HG02943 (cell line): ENCODE results near the gene GREB1.

ENCODE experiments used
- ATAC-seq: cut with Tn5 transposase; IDR thresholded peaks from one replicate; pipeline ENCODE4 v1.9.1; 2021; ENCODE audit warnings: mild to moderate bottlenecking, low read depth, moderate library complexity; ENCODE audit not compliant: unreplicated experiment

The GREB1 gene

DNA sequence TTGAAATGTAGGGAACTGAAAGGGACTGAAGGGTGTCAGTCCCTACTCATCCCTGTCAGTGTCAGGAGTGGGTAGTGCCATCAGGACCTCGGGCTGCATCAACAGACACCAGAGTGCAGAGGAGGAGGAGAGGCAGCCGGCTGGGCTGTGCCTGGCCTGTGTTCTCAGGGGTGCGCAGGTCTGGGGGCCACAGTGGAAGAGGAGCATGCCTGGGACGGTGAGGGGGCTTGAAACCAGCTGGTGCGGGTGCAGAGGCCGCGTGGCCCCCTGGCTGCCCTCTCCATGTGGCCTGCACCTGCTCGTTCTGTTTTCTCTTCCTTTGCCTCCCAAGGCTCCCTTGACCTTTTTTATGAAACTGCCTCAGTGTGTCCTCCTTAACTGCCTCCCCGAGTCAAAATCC, 94.8 kb downstream of the GREB1 start:
- no peak for ATAC-seq

DNA sequence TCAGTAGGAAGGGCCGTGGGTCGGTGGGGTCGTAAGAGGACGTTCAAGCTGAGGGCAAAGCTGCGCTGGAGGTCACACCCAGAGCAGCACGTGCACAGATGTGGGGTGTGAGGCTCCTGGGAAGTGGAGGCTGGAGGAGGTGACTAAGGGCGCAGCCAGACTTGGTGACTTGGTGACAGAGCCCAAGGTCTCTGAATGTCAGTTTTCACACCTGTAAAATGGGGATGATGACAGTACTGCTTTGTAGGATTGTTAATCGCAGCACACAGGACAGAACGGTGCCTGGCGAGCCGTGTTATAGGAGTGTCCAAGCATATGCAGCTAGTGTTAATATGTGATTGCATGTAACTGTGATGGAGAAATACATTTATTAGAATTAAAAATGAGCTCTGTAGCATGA, 95.4 kb downstream of the GREB1 start:
- ATAC-seq: no peak

DNA sequence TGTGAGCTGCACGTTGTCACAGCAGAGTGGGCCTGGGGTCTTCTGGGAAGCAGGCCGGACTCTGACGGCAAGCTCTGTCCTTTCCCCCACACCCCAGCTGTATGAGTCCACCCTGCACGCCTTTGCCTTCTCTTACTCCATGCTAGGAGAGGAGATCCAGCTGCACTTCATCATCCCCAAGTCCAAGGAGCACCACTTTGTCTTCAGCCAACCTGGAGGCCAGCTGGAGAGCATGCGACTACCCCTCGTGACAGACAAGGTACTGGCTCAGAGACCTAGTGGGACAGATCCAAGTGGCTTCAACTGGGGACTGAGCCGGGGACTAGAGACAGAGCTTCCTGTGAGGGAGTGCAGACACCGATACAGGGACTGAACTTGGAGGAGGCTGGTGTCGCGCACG, 96.0 kb downstream of the GREB1 start:
- no peak for ATAC-seq

DNA sequence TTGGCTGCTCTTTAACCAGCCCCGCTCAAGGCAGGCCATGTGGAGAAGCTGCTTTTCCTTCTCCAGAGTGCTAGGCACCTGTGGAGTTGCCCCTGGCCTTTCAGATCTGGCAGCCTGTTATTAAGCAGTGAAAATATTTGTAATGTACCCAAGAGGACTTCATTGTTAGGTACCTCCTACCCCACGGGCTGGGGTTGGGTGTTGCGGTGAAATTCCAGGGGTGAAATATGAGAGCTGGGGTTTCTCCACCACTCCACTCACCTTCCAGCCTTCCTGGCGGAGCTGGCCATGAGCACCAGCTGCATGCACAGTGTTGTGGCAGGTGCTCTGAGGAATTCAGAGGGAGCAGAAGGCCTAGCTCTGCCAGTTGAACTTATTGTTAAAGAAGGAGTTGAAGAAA, 97.0 kb downstream of the GREB1 start:
- no peak for ATAC-seq

DNA sequence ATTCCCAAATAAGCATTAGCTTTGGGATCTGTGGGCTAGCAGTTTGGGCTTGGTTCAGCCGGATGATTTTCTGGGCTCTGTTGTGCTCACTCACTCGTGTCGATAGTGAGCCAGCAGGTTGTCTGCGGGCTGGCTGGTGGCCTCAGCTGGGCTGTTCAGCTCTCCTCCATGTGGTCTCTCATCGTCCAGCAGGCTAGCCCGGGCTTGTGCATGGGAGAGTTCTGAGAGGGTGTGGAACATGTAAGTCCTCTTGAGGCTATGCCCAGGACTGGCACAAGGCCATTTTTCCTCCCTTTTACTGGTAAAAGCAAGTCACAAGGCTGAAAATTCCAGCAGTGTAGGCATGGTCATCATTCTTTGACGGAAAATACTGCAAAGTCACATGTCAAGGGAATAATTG, 97.6 kb downstream of the GREB1 start:
- no peak for ATAC-seq

DNA sequence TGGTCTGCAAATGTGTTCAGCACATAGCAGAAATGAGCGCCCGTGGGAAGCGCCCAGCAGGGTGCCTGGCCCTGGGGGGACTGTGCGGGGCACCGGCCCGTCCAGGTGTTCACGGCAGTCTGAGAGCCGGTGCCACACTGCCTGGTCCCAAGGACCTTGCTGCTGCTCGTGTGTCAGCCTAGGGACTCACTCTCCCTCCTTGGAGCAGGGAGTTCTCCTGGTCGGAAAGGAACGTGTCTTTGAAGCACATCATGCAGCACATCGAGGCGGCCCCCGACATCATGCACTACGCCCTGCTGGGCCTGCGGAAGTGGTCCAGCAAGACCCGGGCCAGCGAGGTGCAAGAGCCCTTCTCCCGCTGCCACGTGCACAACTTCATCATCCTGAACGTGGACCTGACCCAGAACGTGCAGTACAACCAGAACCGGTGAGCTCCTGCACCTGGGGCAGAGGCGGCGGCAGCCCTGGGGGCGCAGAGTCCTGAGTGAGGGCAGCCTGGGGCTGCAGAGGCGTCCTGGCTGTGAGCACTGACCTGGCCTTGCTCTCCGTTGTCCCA, 100.2 kb downstream of the GREB1 start:
- no peak for ATAC-seq

DNA sequence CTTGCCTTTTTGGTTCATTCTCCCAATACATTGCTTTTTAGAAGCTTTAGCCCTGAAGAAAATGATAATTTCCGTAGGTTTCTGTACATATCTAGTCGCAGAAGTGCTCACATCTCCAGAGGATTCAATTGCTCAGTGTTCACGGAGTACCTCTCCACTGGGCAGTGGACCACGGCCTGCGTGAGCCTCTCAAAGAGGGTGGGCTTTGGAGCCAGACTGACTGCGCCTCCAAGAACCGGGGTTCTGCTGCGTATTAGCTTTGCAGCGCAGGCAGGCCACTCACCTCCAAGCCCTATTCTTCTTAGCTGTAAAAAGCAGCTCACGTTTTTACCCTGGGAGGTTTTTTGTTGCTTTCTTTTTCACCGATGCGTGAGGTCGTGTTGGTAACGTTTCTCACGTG, 100.7 kb downstream of the GREB1 start:
- no peak for ATAC-seq

DNA sequence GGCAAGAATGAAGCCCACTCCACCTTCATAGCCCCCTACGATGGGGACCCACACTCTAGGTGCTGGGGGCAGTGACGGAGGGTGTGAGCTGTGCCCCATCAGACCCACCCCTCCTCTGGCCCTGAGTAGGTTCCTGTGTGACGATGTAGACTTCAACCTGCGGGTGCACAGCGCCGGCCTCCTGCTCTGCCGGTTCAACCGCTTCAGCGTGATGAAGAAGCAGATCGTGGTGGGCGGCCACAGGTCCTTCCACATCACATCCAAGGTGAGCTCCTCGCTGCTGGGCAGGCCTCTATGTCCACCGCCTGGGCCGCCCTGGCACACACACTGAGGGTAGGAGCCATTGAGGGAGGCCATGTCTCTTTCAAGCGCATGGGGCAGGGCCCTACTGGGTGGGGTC, 101.3 kb downstream of the GREB1 start:
- ATAC-seq: no peak

DNA sequence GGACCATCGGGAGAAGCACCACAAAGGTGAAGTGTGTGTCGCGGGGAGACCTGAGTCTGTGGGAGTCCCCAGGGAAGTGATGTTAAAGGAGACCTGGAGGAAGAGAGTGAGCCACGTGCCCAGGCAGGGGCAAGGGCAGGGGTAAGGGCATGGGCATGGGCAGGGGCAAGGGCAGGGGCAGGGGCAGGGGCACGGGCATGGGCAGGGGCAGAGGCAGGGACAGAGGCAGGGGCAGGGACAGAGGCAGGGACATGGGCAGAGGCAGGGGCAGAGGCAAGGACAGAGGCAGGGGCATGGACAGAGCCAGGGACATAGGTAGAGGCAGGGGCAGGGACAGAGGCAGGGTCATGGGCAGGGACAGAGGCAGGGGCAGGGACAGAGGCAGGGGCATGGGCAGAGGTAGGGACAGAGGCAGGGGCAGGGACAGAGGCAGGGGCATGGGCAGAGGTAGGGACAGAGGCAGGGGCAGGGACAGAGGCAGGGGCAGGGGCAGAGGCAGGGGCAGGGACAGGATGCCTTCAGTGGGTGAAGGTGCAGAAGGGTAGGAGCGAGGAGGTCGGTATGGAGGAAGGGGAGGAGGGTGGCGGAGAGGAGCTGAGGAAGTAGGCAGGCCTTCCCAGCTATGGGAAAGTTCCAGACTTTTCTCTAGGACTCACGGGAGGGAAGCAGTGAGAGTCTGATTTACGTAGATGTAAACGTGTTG, 102.9 kb downstream of the GREB1 start:
- no peak for ATAC-seq

DNA sequence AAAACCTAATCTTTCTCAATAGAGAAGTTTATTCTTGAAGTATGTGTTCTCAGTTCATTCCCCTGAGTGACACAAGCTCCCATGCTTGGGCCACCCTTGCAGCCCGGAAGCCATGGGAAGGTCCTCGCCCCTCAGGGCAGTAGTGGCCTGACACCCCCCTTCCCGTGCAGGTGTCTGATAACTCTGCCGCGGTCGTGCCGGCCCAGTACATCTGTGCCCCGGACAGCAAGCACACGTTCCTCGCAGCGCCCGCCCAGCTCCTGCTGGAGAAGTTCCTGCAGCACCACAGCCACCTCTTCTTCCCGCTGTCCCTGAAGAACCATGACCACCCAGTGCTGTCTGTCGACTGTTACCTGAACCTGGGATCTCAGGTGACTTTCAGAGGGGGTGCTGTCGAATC, 103.7 kb downstream of the GREB1 start:
- no peak for ATAC-seq

DNA sequence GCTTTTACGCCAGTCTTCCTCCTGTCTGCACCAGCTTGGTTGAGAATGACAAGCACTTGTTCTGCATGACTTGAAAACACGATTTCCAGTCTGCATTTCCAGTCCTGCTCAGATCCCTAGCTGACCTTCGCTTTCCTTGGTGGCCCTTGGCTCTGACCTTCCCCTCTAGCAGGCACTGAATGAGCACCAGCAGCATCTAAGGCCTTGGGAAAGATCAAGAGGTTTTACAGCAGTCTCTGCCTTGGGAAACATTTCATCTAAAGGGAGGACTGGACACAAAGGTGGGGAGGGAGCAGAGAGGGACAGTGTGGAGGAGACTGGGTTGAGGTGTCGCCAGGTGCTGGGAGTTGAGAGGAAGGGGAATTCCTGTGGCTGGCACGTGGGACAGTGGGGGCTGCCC, 105.7 kb downstream of the GREB1 start:
- no peak for ATAC-seq

DNA sequence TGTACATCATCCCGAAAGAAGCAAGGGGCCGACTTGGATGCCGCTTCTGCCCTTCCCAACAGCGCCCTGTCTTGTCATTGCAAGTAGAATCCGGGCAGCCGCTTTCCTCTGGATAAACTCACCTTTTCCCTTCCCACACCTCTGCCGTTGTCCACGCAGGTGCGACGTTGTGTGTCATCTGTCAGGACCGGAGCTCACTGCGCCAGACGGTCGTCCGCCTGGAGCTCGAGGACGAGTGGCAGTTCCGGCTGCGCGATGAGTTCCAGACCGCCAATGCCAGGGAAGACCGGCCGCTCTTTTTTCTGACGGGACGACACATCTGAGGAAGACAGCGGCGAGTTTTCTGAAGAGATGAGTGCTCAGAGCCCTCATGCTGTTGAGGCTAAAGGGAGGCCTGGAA, 106.3 kb downstream of the GREB1 start:
- no peak for ATAC-seq

DNA sequence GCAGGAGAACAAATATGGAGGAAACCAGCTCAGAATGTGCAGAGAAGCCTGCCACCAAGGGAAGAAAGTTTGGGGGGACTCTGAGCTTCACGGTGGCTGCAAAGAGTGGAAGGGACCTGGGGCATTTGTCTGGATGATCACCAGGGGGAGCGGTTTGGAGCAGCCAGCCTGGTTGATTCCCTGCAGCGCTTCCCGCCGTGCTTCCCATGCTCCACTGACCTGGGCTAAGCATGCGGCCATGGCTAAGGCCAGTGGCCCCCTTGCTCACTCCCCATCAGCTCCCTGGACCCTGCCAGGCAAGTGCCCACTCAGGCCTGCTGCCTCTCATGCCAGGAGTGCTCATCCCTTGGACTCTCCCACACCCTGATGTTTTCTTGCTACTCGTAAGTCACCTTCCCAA, 109.1 kb downstream of the GREB1 start:
- ATAC-seq: no peak

DNA sequence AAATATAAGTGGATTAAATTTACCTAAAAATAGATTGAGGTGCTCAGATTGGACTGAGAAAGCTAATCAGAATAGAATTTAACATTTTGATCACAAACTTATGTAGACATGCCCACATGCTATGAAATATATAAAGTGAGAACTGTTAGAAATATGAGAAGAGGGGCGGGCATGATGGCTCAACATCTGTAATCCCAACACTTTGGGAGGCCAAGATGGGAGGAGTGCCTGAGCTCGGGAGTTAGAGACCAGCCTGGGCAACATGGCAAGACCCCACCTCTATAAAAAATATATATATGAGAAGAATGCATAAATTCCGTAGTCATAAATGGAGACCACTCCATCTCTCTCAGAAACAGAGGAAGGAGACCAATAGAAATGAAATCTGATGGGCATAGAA, 110.4 kb downstream of the GREB1 start:
- no peak for ATAC-seq

DNA sequence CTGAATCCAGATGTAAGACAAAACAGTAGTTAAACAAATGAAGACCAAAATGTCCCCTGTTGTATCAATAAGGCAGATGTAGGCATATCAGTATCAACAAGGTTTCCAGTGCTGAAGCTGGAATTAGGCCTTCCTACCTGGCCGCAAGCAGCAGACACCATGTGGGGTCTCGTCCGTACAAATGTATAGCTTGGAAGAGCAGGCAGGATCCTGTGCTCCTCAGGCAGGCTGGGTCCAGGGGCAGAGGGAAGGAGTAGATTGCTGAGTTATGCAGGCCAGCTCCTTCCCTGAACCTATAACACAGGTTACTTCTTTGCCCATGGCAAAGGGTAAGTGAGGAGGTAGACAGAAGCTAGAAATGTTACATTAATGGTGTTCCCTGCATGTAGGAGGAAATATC, 112.7 kb downstream of the GREB1 start:
- no peak for ATAC-seq

DNA sequence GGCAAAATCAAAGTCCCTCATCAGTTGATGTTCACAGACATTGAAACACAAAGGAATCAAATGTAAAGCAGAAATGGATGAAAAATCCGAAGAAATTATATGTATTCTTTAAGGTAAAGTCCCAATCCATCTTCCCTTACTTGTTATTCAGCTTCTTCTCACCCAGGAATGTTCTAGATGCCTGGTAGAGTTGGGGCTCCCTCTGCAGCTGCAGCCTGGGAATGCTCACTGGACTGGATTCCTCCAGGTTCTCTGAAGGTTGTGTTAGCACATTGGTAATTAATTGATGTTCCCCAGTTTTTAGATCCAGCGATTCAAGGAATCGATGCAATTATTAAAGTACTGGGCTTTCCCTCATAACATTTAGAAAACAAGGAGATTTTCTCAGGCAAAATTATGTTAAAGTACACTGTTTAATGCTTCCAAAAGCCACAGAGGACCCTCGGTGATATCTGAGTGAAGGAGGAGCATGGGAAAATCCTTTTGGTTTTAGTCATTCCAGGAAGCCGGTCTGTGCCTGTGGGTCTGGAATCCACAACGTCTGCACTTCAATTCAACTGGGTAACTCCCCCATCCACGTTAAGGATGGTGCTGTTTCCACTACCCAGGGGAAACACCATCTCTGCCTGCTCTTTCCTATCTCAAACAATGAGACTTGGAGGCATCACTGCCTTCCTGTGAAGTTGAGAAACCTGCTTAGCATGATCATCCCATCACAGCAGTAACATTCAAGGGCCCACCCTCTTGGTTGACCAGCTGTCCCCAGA, 114.2 kb downstream of the GREB1 start:
- no peak for ATAC-seq

DNA sequence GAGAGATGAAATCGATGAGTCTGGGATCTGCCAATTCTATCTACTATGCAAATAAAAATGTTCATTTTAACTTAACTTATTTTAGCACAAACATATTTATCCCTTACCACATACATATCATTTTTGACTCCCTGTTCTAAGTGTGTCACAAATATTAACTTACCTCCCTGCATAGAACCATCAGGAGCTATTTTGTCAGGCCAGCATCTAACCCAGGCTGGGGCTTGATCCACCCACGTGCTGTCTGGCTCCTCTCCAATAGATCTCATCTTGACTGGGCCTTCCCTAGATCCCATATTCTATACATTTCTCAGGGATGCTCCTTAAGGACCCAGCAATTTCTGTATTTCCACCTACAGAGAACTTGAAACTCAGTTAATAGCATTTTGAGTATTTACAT, 115.2 kb downstream of the GREB1 start:
- no peak for ATAC-seq

DNA sequence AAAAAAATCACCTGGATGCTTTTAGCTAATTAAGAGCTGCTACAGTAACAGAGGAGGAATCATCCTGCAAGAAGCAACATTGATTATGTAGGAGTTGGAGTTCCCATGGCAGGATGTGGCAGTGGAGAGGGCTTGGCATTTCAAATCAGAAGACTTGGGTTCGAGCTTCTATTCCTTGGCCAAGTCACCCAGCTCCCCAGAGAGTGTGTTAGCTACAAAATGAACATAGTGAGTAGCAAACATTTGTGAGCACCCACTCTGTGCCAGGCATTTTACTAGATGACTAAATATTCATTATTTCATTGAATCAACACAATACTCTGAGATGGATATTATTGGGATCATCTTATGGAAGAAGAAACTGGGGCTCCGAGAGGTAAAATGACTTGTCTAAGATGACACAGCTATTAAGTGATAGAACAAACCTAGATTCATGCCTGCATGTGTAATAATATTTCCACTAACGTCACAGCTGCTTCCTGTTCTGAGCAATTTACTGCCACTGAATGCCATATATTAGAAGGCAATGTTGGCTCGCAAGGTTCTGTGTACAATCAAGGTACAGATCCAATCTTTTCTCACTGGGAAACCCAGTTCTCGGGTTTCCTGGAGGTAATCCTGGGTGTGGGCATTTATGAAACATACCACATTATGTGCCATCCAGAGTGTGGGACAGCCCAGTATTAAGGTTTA, 118.2 kb downstream of the GREB1 start:
- no peak for ATAC-seq

DNA sequence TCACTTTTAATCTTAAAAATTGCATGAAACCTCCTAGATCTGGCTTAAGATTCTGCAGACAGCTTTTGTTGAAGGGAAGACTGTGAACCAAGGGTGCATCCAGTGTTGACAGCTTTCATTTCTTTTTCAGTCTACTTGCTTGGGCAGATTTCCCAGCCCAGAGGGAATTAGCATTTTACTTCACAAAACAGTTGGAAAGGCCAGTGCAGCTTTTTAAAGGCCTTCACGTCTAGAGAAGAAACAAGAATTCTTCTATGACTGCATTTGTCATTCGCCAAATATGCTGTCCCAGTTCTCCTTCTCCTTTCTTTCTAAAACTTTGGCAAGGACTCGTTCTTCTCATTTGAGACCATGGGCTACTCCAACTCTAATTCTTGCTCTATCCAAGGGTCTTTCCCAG, 118.7 kb downstream of the GREB1 start:
- ATAC-seq: no peak

DNA sequence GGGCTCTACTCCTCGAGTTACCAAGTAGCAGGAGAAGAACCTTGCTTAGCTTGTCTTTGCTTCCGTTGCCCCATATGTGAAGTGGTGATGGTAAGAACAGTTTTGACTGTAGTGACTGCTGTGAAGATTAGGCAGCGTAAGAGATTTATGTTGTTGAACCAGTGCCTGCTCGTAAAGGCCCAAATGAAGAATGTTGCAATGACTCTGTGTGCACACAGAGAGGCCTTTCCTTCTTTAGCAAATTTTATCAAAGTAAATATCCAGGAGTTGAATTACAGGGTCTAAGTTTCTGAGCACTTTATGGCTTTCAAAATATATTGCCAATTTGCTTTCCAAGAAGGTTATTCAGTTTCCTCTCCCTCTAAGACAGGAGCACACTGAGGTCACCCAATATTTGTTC, 121.7 kb downstream of the GREB1 start:
- no peak for ATAC-seq

DNA sequence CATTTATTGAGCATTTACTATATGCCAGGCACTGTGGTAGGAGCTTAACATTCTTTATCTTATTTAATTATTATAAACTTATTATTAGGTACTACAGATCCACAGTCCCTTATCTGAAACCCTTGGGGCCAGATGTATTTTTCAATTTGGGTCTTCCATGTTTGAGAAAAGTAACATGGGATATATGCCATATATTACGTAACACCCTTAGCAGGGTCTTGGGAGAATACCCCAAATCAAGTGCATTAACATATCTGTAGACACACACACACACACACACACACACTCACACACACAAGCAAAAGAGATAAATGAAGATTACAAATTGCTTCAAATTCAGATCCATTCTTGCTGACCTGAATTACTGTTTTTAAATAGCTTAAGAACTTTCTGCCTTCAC, 122.4 kb downstream of the GREB1 start:
- no peak for ATAC-seq
